HG02852 (cell line): ENCODE measurements around the gene KIAA1614.

ENCODE experiments used
- ATAC-seq: cut with Tn5 transposase; IDR thresholded peaks from one replicate; pipeline ENCODE4 v1.9.1; 2021; ENCODE audit warnings: mild to moderate bottlenecking, moderate library complexity; ENCODE audit not compliant: unreplicated experiment

Gene KIAA1614

DNA sequence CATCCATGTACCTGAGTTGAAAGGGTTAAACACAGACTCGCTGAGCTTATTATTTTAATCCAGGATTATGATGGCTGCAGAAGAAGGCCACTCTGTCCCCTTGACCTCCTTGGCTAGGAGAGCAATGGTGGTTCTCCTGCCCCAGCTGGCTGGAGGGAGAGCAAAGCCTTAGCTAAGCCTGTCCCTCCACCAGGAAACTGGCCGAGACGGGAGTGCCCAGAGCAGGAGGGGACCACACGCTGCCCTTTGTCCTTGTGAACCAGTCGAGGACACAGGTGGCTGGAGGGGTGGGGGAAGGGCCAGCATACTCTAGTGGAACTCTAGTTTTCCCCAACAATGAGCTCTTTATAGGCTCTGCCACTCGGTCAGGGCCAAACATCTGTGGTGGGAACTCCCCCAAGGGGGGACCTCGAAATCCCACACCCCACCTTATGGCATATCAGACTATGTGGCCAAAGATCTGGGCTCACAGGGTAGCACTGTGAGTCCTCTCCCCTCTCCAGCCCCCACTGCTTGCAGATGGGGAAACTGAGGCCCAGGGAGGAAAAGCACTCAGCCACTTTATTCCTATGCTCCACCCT lies 12.9 kb downstream of the KIAA1614 start:
- no peak for ATAC-seq

DNA sequence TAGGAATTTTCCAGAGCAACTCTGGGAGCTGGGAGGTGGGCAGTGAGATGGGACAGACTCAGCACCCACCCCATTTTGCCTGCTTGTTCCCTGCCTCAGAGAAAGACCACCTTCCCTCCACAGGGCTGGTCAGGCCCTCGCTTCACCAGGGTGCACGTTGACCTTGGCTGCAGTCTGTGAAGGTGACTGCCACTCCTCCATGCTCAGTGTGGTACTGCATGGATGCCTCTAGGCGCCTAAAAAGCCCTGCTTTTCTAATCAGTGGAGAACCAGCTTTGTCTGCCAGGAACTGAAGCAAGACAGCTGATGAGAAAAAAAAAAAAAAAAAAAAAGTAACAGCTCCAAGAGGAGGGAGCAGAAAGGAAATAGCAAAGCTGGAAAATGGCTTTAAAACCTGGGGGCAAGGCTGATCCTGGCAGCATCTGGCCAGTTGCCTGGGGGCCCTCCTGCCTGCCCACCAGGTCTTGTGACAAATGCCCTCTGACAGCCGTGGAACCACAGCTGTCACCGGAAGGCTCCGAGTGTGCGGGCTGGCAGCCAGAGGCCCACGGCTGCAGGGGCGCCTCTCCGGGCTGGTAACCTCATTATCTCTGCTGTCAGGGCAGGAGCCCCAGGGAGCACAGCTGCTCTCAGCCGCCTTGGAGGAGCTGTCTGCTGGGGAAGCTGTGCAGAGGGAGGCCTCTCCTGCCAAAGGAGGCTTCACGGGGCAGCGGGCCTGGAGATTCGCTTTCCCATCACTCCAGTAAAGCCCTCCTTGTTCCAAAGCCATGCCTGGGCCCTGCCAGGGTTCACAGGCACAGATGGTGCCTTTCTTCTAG lies 13.7 kb downstream of the KIAA1614 start:
- ATAC-seq, result no peak

DNA sequence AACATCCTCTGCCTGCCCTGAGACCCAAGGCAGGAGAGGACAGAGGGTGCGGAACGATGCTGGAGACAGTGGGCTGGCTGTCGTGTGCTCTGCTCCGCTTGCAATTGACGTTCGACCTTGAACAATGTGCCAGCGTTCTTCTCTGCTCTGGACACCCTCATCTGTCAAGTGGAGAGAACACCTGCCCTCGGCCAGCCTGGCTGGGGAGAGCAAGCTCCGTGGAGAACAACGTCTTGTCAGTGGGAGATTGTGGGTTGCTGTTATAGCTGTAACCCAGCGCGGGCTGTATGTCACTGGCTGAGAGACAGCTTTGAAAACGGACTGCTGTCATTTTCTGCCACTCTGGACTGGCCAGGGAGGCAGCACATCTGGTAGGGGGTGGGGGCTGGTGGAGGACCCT lies 14.7 kb downstream of the KIAA1614 start:
- no peak for ATAC-seq

- ATAC-seq, result no peak
These were observed 15.1 kb downstream of the KIAA1614 start for GRCh38 chr1:180927841-180928240.

- ATAC-seq, result no peak
These were observed 15.9 kb downstream of the KIAA1614 start for GRCh38 chr1:180928331-180929230.

GRCh38 chr1:180929389-180929788 lies 16.7 kb downstream of the KIAA1614 start:
- ATAC-seq, result no peak

DNA sequence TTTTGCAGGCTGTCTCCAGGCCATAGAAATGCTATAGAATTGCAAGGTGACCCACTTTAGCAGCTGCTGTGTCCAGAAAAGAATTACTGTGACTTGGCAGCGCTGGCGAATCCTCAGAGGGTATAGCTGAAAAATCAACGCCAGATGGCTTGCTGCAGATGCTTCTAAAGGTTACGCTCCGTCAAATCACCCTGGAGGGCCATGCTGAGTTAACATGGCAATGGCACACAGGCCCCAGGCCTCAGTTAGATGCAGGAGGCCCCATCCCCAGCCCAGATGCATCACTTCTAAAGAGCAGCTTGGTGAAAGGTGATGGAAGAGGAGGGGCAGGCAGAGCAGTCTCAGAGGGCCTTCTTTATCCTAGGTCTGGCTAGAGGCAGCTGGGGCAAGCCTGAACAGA lies 18.0 kb downstream of the KIAA1614 start:
- no peak for ATAC-seq

DNA sequence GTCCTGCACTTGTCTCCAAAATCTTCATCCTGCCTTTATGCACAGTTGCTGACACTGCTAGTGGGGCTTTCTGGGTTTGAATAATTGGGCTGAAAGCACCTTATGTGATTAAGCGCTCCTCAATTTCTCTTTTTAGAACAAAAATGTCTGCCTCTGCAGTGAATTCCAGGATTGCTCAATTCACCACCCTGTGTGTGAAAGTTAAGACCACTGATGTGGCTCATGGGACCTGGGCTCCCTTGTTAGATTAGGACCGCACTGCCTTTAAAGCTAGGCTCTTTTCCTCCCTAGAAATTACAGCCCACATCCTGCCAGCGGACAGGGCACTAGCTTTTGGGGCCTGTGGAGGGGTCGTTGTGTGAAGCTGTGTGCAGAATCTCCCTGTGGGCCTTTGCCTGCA lies 18.8 kb downstream of the KIAA1614 start:
- no peak for ATAC-seq

DNA sequence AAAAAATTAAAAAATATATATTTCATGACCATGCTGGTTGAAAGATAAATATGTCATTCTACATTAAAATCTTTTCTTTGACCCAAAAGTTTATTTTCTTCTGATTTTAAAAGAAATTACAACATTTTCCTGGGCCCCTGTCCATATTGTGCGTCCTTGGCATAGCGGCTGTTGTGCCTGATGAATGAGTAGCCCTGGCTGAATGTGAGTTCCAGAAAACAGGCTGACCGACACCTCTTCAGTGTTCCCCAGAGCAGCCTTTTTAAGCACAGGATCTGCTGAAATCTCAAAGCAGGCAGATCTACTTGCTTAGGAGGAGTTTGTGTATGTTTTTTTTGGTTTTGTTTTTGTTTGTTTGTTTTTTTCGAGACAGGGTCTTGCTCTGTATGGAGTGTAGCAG lies 19.7 kb downstream of the KIAA1614 start:
- ATAC-seq, result no peak

GRCh38 chr1:180933141-180933540 lies 20.4 kb downstream of the KIAA1614 start:
- ATAC-seq, result no peak

DNA sequence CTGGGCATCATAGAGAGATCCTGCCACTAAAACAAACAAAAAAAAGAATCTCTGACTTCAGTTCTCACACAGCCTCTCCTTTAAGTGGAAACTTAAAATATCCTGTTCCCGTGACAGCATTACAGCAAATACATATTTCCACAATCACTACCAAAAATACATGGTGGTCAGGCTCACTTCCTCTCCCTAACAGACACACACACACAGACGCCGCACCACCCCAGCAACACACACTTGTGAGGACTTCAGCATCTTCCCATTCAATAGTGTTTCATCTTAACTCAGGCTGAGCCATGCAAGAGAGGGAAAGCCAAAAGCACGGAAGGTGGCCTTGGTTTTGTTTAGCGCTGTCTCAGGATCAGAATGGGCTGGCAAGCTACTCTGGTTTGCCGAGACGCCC lies 21.9 kb downstream of the KIAA1614 start:
- ATAC-seq, result peak; percentile 50

DNA sequence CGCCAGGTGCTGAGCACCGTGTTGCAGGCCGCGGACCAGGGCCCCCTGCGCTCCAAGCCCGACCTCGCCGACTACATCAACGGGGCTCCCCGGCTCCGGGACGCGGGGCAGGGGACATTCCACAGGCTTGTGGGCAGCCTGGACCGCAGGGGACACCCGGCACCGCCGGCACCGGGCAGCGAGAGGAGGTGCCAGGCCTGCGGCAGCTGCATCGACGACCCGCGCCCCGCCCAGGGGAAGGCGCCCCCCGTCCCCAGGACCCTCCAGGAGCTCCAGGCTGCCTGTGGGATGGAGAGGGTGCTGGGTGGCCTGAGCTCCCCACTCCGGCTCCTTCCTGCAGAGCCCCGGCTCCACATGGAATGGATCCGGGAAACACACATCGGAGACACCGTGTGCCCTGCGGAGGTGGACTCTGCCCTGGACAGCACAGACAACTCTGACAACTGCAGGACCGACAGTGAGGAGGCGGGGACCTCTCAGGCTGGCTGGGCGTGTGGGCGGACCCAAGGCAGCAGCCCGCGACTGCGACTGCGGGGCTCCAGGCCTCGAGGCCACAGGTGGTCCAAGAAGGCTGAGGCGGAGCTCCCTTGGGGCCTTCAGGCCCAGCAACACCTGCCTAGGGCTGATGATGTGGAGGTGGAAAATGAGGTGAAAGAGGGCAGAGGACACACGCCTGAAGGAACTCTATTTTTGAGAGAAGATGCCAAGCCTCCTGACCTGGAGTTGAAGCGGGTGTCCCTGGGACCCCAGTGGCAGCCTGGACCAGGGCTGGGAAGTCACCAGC lies 22.8 kb downstream of the KIAA1614 start:
- no peak for ATAC-seq

GRCh38 chr1:180936110-180937011 lies 23.7 kb downstream of the KIAA1614 start:
- no peak for ATAC-seq

- no peak for ATAC-seq
These were observed 24.3 kb downstream of the KIAA1614 start for GRCh38 chr1:180937012-180937372.

DNA sequence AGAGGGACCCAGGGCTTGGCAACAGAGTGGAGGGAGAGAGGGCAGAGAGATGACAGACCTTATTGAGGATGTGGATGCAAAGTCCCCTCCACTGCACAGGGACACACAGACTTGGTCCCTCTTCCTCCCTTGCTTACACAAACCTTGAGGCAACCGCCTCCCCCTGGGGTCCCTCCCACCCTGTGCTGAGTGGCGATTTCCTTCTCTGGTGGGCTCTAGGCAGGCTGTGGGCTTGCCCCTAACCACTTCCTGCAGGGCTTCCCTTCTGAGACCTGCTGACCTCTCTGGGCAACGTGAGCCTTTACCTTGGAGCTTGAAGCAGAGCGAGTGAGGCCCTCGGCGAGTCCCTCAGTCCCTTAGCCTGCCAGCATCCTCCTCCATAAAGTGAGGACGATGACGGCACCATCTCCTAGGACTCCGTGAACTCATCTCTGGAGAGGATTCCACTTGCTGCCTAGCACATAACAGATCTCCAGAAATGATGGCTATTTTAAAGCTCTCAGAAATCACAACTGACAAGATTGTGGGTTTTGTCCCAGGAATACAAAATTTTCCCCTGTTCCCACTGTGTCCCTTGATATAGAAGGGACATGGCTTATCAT lies 25.0 kb downstream of the KIAA1614 start:
- ATAC-seq, result no peak

DNA sequence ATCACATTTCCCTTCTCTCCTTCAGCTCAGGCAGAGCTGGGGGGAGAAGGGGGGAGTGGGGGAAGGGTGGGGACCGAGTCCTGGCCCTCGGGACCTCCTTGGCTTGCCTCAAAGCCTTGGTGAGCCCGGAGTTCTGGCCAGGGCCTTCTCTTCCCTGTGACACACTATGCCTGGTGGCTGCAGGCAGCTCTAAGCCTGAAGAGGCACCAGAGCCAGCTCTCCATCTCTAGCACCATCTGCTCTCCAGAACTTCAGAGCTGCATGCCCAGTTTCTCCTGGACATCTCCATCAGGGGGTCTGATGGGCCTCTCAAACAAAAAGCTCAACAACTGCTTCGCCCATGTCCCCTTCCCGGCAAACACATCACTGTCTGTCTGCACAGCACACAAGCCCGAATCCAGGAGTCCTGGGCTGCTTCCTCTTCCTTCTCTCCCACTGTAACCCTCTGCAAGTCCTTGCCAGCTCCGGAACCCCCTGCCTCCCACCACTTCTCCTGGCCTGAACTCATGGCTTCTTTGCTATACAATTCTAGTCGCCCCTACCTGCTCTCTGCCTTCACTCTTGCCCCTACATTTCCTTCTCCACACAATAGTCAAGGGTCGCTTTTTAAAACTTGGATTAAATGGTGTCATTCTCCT lies 26.5 kb downstream of the KIAA1614 start:
- ATAC-seq, result no peak

DNA sequence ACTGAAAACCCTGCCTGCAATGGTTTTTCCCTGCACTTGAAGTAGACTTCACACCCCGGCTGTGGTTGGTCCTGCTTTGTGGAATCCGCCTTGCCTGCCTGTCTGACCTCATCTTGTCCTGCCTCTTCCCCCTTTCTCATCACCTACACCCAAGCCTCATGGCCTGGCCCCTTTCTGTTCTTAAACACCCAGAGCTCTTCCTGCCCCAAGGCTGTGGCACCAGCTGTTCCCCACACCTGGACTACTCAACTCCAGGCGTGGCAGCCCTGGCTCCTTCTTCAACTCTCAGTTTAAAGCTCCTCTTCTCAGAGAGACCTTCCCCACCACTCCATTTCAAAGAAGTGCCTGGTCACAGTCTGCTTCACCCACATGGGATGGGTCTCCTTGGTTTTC lies 27.0 kb downstream of the KIAA1614 start:
- no peak for ATAC-seq

GRCh38 chr1:180940445-180940844 lies 27.7 kb downstream of the KIAA1614 start:
- ATAC-seq, result no peak
